ENCODE results near the gene NPY.

GRCh38 chr7:24316340-24316739 lies 32.4 kb downstream of the NPY start:
- TF ChIP-seq CTCF (conservative IDR thresholded peaks at IDR 0.05) (no peak), ZFX (IDR thresholded peaks at IDR 0.05) (no peak)
